GM12878 (cell line): ENCODE measurements around the gene ZG16.
A peak's percentile ranks its signal among the peaks of the same experiment; 100 is the strongest.

Source experiments
- NFIC ChIP-seq: IDR thresholded peaks from 2 replicates; pipeline ENCODE4 v1.6.1; 2012; ENCODE audit warnings: low read depth, mild to moderate bottlenecking, inconsistent platforms, low read length, moderate library complexity
- POLR2A ChIP-seq: IDR thresholded peaks from 2 replicates; pipeline ENCODE4 v1.6.1; 2011; ENCODE audit warnings: low read depth, mild to moderate bottlenecking, low read length
- REST ChIP-seq: IDR thresholded peaks from 2 replicates; pipeline ENCODE4 v1.6.1; 2012; ENCODE audit warnings: mild to moderate bottlenecking, low read depth, low read length
- TAF1 ChIP-seq: IDR thresholded peaks from 2 replicates; pipeline ENCODE4 v1.6.1; 2011; ENCODE audit warnings: mild to moderate bottlenecking, low read depth, low read length, borderline replicate concordance

GRCh38 chr16:29809850-29810698 is 32.0 kb downstream of the ZG16 start:
- TF ChIP-seq POLR2A (0 out of 2 replicates have a peak, but pooled peaks have one; percentile 22), TAF1 (no peak), REST (no peak), NFIC (no peak)
